ENCODE measurements around the gene HOGA1.

Gene HOGA1

DNA sequence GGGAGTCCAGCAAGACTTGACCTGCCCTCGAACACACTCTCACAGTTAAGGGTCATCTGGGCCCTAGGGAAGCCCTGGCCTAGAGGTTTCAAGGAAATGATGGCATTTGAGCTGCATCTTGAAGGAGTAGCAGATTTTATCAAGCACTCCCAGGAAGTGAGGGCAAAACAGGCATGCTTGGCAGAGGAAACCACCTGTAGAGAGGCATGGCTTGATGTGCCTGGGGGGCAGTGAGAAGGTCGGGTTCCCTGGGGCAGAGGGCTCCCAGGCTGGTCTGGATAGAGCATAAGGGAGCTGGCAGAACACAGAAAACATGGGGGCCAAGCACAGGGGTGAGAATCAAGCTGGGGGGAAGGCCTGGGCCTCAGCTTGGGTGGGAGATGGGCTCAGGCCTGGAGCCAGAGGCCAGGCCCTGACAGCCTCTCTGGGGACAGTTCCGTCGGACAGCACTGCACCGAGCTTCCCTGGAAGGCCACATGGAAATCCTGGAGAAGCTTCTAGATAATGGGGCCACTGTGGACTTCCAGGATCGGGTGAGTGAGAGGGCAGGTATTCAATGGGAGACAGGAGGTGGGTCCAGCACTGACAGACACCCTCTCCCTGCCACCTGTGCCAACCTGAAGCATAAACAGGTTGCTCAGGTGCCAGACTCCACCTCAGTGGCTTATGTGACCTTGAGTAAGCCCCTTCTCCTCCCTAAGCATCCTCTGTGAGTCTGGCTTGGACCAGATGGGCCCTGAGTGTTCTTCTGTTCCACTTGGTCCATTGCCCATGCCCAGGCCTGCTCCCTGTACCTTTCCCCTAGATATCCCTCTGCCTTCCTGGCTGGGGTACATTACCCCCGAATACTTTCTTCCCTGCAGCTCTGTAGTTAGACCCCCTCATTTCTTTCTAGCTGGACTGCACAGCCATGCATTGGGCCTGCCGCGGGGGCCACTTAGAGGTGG lies 3.5 kb upstream of the HOGA1 start:
- DNase-seq (ENCODE audit: low read depth), result no peak

DNA sequence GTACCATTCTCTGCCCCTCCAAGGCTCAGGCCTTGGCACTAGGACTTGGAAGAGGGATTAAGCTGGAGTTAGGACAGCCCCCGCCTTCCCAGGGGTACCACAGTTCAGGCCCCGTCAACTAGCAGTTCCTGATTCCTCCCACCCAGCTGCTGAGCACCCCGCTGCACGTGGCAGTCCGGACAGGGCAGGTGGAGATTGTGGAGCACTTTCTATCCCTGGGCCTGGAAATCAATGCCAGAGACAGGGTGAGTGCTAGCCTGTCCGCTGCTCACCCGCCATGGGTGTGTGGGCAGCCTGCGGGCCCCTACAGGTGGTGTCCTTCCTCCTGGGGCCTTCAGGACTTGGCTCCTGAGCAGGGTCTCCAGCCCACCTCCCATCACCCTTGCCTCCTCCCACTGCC lies 2.0 kb upstream of the HOGA1 start:
- DNase-seq (ENCODE audit: low read depth), result no peak

DNA sequence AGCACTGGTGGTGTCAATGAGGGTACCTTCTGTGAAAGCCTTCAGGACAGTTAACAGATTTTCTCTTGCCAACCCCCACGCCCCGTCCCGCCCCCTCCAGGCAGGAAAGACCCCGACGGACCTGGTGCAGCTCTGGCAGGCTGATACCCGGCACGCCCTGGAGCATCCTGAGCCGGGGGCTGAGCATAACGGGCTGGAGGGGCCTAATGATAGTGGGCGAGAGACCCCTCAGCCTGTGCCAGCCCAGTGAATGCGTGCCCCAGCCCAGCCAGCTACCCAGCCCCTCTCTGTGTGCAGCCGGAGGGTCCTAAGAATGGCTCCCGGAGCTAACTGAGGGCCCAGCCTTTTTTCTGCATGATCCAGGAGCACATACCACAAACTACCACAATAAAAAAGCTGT lies 713 bp upstream of the HOGA1 start:
- DNase-seq (ENCODE audit: low read depth), result no peak

DNA sequence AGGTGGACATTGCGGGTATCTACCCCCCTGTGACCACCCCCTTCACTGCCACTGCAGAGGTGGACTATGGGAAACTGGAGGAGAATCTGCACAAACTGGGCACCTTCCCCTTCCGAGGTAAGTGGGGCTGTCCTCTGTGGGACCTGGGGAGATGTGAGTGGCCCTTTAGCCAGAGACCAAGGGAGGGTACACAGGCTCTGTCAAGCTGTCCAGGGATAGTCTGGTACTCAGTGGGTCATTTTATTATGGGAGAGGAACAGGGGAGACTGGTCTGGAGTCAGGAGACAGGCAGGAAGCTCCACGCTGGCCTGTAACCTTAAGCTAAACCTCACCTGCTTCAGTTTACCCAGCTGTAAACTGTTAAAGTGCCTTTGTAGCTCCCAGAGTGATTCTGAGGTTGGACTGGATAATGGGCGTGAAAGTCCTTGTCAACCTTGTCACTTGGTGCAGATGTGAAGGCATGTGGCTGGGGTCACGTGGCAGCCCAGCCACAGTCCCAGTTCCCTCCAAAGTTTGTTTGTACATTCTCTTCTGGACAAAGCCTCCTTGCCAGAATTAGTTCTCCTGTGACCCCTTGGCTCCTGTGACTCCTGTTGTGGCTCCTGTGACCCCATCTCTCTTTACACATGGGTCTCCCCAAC lies 729 bp downstream of the HOGA1 start:
- no peak for DNase-seq (ENCODE audit: low read depth)

DNA sequence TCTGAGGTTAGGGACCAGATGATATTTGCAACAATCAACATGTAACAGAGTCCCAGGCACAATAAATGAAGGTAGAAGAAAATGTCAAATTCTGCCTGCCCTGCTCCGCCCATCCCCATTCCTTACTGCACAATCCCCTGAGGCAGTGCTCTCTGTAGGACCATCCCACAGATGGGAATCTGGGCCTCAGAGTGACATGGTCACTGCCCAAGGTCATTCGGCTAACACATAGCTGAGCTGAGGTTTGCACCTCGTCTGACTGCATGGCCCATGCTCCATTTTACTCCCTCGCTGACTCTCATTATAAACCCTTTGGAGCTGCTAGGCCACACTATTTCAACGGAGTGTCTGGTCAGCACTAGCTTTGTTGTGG lies 1.2 kb downstream of the HOGA1 start:
- no peak for DNase-seq (ENCODE audit: low read depth)

DNA sequence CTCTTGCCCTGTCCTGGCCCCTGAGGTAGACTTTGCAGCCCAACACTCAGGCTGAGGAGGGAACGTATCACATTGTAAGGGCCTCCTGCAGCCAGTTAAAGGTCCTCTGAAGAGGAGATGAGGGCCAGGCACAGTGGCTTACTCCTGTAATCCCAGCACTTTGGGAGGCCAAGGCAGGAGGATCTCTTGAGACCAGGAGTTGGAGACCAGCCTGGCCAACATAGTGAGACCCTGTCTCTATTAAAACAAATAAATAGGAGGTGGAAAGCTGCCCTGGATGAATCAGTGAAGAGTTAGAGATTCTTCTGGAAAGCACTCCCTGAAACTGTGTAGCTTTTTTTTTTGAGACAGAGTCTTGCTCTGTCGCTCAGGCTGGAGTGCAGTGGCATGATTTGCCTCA lies 3.0 kb downstream of the HOGA1 start:
- DNase-seq (ENCODE audit: low read depth), result no peak

DNA sequence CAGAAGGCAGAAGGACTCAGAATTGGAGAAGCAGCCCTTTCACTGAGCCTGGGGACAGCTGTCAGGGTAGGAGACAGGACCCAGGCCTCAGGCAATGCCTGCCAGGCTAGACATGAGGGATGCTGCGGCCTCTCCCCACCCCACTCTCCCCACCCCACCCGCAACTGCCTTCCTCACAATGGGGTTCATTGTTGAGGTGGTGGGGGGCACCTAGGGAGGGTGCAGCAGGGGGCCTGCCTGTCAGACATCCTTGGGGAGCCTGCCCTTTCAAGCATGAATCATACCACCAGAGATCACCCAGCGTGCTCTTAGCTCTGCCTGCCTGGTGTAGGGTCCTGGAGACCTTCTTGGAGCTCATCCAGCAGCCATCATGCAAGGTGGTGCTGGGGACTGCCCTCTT lies 5.3 kb downstream of the HOGA1 start, which contains the start of gene C10orf62:
Gene C10orf62, plus strand, starts transcription at position 243 of the 400 bp plus-strand sequence. CDS start 177 bp downstream, outside the sequence.
- DNase-seq (ENCODE audit: low read depth), result no peak

DNA sequence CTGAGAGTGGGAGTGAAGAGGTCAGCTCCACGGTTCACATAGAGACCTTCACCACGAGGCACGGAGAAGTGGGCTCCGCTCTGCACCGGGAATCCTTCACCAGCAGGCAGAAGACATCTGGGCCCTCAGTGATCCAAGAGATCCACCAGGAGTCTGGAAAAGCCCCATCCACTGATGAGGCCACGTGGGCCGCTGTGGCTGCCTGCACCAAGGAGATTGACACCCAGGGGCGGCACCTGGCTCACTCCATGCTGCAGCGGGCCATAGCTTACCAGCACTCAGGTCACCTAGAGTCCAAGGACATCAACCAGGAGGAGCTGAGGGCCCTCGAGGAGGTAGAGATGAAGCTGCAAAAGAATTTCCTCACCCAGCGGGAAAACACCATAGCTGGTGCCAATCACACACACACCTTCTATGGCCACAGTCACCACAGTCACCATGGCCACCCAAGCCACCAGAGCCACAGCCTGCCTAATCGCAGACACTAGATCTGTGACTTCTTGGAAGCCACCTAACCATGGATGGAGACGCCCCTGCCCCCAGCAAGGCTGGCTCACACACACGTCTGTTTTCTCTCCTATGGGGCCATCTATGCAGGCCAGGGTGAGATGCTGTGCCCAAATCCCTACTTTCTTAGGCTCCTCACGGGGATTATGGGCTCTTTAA lies 6.0 kb downstream of the HOGA1 start:
- no peak for DNase-seq (ENCODE audit: low read depth)

DNA sequence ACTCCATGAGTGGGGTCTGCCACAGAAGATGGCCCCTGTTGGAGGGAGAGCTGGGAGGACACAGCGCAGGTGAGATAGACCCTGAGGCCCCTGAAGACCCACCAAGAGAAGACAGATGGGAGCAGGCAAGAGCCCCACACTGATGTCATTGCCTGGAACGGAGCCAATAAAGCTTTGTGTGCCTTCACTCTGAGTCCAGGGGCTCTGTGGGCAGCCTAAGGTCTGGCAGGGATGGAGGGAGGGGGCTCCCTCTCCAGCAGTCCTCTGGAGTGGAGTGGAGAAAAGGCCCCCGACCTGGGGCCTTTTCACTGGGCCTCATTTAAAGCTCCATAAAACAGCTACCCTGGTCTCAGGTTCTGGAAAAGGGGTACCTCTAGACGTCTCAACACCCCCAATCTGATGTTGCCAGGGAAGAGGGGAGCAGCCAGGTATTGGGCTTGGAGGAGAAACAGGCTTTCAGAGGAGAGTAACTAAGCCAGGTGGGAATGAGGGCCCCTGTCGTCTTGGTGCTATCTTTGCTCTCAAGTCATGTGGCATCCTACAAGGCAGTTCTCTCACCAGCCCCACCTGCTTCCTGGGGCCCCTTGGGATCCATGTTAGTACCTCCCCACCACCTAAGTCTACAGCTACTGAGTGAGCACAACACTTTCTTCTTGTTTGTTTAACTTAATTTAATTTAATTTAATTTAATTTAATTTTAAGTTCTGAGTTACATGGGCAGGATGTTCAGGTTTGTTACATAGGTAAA lies 6.7 kb downstream of the HOGA1 start:
- DNase-seq (ENCODE audit: low read depth), result no peak

DNA sequence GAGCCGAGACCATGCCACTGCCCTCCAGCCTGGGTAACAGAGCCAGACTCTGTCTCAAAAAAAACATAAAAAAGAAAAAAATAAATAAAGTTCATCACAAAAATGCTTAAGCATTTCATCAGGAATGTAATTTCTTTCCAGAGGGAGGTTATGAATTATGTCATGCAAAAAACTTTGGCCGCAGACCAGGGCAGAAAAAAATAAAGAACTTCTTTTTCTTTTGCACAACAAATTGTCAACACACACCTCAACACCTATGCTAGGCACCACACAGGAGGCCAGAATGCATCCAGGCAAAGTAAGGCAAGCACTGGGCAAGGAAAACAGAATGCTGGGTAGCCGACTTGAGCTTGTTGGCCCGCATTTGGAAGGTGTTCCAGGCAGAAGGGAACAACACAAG lies 9.2 kb downstream of the HOGA1 start:
- DNase-seq (ENCODE audit: low read depth), result no peak

DNA sequence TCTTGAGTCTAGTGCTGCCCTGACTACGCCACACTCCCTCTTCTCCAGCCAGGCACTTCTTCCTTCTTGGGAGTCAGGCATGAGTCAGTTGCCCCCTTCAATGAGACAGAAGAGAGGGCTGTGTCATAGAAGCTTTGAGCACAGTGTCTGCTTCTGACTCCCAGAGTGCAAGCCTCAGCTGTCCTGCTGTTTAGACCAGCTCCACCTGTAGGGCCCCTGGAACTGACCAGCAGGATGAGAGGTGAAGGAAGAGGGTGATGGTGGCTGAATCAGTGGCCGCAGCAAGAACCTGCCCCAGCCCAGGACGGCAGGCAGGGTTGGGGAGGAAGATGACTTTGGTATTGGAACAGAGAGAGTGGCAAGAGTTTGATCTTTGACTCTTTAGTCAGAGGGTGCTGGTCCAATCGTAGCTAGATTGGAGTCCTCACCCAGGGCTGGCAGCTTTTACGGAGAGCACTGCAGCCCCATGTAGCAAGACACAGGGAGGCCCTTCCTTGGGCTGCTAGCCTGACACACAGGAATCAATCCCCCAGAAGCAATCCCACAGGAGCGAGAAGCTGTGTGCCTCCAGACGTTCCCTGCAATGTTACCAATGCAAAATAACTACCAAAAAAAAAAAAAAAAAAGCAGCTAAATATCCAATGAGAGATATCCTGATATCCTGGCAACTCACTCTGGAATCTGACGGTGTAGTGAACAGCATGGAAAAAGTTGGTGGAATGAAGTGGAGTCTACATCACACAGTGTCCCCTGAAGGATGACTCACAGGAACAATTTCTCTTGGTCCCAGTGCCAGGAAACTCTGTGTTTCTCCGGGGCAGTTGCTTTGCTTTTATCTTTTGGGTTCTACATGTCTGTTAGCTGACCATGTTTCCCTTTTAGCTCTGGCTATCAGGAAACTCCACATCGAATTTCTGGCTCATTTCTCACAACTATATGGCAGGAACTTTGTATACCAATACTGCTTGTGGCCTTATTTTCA lies 12.2 kb downstream of the HOGA1 start:
- DNase-seq (ENCODE audit: low read depth), result no peak

DNA sequence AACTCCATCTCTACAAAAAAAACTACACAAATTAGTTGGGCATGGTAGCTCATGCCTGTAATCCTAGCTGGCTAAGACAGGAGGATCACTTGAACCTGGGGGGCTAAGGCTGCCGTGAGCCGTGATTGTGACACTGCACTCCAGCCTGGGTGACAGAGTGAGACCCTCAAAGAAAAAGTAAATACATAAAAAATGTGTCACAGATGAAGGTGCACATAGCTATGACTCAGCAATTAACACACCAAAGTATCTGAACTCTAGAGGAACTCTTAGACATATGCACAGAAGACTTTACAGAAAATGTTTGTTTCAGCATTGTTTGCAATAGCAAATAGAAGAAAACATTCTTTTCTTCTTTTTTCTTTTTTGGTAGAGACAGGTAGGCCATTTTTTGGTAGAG lies 13.6 kb downstream of the HOGA1 start:
- DNase-seq (ENCODE audit: low read depth), result no peak

DNA sequence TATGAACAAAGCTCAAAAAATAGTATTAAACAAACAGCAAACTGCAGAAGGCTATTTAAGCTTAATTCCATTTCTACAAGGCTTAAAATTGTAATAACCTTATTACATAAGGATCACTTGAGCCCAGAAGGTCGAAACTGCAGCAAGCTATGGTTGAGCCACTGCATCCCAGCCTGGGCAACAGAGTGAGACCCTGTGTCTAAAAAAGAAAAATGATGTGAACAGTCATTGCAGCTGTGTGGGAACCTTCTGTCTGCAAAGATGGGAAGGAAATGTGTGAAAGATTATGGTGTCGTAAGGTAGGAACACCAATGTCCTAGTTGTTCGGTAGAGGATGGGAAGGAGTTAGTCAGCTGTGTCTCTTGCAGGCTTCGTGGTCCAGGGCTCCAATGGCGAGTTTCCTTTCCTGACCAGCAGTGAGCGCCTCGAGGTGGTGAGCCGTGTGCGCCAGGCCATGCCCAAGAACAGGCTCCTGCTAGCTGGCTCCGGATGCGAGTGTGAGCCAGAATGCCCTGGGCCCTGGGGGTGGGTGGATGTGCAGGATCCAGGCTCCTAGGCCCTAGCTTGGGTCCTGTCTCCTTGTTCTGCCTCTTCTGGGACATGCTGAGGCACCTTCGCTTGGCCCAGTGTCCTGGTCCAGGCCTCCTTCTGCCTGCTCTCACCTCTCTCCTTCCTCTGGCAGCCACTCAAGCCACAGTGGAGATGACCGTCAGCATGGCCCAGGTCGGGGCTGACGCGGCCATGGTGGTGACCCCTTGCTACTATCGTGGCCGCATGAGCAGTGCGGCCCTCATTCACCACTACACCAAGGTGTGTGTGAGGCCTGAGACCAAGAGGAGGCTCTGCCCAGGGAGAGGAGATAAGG lies 14.4 kb downstream of the HOGA1 start:
- no peak for DNase-seq (ENCODE audit: low read depth)

DNA sequence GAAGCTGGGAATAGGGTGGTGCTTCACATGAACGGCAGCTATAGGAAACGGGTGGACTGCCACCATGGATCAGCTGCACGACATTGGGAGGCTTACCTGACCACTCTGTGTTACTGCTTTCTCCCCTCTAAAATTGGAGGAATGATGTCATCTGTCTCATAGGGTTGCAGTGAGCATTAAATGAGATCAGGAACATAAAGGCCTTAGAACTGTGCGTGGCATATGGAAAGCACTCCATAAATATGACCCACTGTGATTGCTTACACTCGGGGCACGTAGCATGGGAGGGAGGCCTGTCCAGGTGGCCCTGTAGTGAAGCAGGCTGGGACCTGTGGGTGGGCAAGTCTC lies 15.1 kb downstream of the HOGA1 start:
- no peak for DNase-seq (ENCODE audit: low read depth)

DNA sequence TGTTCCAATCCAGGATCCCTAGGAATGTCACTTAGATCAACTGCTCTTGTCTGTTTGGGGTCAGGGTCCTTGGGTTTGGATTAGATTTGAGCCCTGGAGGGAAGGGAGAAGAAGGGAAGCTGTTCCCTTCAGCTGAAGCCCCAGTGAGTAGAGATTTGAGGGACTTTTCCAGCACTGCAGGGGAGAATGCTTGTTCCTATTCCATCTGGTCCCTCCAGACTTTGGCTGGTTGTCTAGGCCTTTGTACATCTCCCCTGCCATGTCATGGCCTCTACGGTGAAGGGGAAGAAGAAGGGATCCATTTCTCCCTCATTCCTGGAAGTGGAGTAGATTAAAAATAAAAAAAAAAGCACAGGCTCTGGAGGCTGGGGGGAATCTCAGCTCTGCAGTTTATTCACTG lies 16.4 kb downstream of the HOGA1 start:
- DNase-seq (ENCODE audit: low read depth), result no peak

DNA sequence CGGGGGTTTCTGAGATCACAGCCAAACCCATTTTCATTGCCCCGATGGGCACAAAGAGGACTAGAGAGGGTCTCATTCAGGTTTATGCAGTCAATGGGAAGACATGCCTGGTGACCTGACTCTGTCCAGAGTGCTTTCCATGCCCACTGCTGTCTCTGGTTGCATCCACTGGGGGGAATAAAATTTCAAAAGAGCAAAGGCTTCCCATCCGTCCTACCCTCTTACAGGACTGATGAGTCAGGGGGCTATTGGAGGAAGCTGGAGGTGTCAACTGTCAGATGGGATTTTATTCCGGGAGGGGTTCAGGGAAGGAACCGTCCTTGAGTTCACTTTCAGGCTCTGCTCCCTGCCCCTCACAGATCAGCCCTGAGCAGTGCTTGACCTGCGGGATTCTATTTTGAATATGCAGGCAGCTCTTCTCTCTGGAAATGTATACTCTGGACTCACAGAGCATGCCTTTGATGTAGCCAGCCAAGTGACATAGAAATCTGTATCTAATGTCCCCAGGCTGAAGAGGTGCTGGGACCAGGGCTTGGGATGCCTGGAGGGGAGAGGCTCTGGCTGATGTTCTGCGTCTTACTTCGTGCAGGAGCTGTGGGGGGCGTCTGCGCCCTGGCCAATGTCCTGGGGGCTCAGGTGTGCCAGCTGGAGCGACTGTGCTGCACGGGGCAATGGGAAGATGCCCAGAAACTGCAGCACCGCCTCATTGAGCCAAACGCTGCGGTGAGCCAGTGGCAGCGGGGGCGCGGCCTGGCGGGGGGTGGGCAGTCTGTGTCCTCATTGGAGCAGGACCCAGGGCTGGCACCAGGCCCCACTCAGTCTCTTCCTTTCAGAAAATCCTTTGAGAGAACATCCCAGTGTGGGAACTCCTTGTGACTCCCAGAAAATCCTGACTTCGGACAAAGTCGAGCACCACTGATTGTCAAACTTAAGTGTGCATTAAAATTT lies 17.4 kb downstream of the HOGA1 start:
- DNase-seq (ENCODE audit: low read depth), result no peak

DNA sequence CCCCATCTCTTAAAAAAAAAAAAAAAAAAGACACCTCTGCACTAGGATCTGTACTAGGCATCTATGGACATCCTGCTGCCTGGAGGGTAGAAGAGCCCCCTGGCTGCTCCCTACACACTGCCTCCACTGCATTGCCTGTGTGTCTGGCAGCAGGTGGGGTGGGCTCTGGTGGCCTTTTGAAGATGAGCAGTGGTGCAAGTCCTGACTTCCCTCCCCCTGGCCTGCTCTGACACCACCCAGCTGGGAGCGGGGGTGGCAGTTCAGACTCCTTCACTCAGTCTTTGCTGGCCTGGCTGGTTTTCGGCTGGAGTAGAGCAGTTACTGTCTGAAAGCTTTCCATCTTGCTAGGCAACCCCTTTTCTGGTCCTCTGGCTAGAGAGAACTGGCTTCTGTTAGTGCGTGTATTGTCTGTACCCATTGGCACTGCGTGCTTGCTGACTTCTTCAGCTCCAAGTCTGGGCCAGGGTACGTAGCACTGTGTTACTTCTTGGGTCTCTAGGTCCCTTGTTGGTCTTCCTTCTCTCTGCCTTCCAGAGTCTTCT lies 23.0 kb downstream of the HOGA1 start:
- DNase-seq (ENCODE audit: low read depth), result no peak

DNA sequence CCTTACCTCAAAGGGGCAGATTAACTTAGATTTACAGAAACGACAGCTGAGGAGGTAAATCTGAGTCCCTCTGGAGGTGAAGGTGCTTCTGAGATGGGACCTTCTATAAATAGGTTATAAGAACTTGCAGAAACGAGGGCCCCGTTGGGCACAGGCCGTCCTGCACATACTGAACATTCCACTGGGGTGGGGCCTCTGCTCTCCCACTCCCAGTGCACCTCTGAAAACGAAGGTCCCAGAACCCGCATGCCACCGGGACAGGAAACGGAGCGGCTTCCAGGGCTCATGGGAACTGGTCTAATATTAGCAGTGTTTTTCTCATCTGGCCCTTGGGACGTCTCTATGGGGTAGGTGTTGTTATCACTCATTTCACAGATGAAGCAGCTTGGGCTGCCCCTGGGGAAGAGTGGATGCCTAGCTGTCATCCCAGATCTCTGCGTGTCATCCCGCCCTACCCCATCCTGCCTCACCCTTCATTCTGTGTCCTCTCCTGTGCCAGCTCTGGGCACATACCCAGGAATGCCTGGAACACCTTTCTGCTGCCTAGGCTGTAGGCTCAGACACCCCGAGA lies 24.9 kb downstream of the HOGA1 start:
- no peak for DNase-seq (ENCODE audit: low read depth)

All from stimulated activated CD8-positive, alpha-beta memory T cell treated with anti-CD3 and anti-CD28 coated beads, Interleukin-7, amount 100 ng/mL, for 24 hours (primary cell).